GM12892 (cell line): ENCODE results near the gene NOXRED1.

Experiments
- POLR2A ChIP-seq: IDR thresholded peaks from 2 replicates; pipeline ENCODE4 v1.6.1; 2011; ENCODE audit warnings: low read depth, low read length, control low read depth
- POLR2AphosphoS5 ChIP-seq: IDR thresholded peaks from 2 replicates; pipeline ENCODE4 v1.6.1; 2011; ENCODE audit warnings: low read depth, low read length, control low read depth

- no peak for TF ChIP-seq POLR2A
- TF ChIP-seq POLR2AphosphoS5 = no peak
Observed at GRCh38 chr14:77426396-77426795, 3.1 kb upstream of the NOXRED1 start.
